ENCODE data around the gene CFAP221.

The CFAP221 gene

GRCh38 chr2:119544075-119544938, at the start of gene CFAP221:
Gene CFAP221, plus strand, starts transcription at chr2:119544449. Its CDS starts 1,683 bp downstream, at chr2:119546132.
- peak; percentile 59 for DNase-seq

GRCh38 chr2:119495948-119496347, 48.3 kb upstream of the CFAP221 start:
- DNase-seq: no peak

- DNase-seq: no peak
Observed at GRCh38 chr2:119496682-119497081, 47.6 kb upstream of the CFAP221 start.

GRCh38 chr2:119508756-119509155, 35.5 kb upstream of the CFAP221 start:
- no peak for DNase-seq

GRCh38 chr2:119511989-119512388, 32.3 kb upstream of the CFAP221 start:
- DNase-seq: no peak

- DNase-seq: no peak
Observed at GRCh38 chr2:119512946-119513345, 31.3 kb upstream of the CFAP221 start.

GRCh38 chr2:119513832-119514231, 30.4 kb upstream of the CFAP221 start:
- DNase-seq: no peak

- DNase-seq: no peak
Observed at GRCh38 chr2:119516121-119516520, 28.1 kb upstream of the CFAP221 start.

GRCh38 chr2:119517433-119517832, 26.8 kb upstream of the CFAP221 start:
- peak; percentile 39 for DNase-seq

- no peak for DNase-seq
Observed at GRCh38 chr2:119518401-119519056, 25.7 kb upstream of the CFAP221 start.

- DNase-seq: no peak
Observed at GRCh38 chr2:119519057-119519408, 25.2 kb upstream of the CFAP221 start.

- DNase-seq: peak; percentile 14
Observed at GRCh38 chr2:119520696-119521432, 23.4 kb upstream of the CFAP221 start.

GRCh38 chr2:119521433-119522050, 22.7 kb upstream of the CFAP221 start:
- DNase-seq: no peak

- no peak for DNase-seq
Observed at GRCh38 chr2:119522671-119523070, 21.6 kb upstream of the CFAP221 start.

- no peak for DNase-seq
Observed at GRCh38 chr2:119523383-119523951, 20.8 kb upstream of the CFAP221 start.

- no peak for DNase-seq
Observed at GRCh38 chr2:119523952-119524694, 20.1 kb upstream of the CFAP221 start, which contains the start of gene SCTR. Gene SCTR, minus strand, starts transcription at chr2:119524483. Its CDS starts 257 bp downstream, at chr2:119524226.

GRCh38 chr2:119525614-119526013, 18.6 kb upstream of the CFAP221 start:
- no peak for DNase-seq

- DNase-seq: no peak
Observed at GRCh38 chr2:119527999-119528398, 16.2 kb upstream of the CFAP221 start.

- no peak for DNase-seq
Observed at GRCh38 chr2:119531292-119531691, 13.0 kb upstream of the CFAP221 start.

- DNase-seq: no peak
Observed at GRCh38 chr2:119533560-119533959, 10.7 kb upstream of the CFAP221 start.

- DNase-seq: no peak
Observed at GRCh38 chr2:119536211-119536610, 8.0 kb upstream of the CFAP221 start.

- DNase-seq: no peak
Observed at GRCh38 chr2:119536707-119537106, 7.5 kb upstream of the CFAP221 start.
